ENCODE data around the gene COL4A4. TPM values are rescaled to one million over a fixed set of nuclear protein-coding genes. Genes with fewer than 3 reads are reported as not detected.
"Not testable (repeated sequence)": the region's sequence is repeated elsewhere in the genome, so short reads cannot be mapped to it uniquely, and the experiment has no call there.

COL4A4 gene
- total and polyA plus RNA-seq, 2 experiments from 2014 or later: 1.3 to 3.1 TPM

DNA sequence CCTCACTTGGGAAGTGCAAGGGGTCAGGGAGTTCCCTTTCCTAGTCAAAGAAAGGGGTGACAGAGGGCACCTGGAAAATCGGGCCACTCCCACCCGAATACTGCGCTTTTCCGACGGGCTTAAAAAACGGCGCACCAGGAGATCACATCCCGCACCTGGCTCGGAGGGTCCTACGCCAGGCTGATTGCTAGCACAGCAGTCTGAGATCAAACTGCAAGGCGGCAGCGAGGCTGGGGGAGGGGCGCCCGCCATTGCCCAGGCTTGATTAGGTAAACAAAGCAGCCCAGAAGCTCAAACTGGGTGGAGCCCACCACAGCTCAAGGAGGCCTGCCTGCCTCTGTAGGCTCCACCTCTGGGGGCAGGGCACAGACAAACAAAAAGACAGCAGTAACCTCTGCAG lies 98.9 kb downstream of the COL4A4 start:
- H3K36me3 ChIP-seq (ENCODE audit: insufficient read depth); H4K20me1 ChIP-seq (replicated peaks; ENCODE audit: insufficient read depth); H3K79me2 ChIP-seq (replicated peaks; ENCODE audit: insufficient read depth); H3K9me2 ChIP-seq (ENCODE audit: insufficient read depth); ATAC-seq; H3K27me3 ChIP-seq (ENCODE audit: insufficient read depth); H3K4me1 ChIP-seq (ENCODE audit: insufficient read depth); H3K27me3 Mint-ChIP-seq (ENCODE audit: insufficient read depth, low read depth, poor library complexity); H3K36me3 Mint-ChIP-seq (ENCODE audit: low read depth); H3F3A ChIP-seq (replicated peaks; ENCODE audit: low read depth): not testable (repeated sequence)
- DNase-seq (ENCODE audit: low spot score): peak; percentile 39
- Histone ChIP-seq H2AFZ (peak overlapping the region; percentile 1; the same call in 1 of the 2 replicates), H3K4me2 (peak overlapping the region; percentile 70), H3K4me3 (peak overlapping the region; percentile 49), H3K27ac (ENCODE audit: low read depth) (peak overlapping the region; percentile 79; the same call in 1 of the 2 replicates)
- H3K4me3 Mint-ChIP-seq: peak overlapping the region; percentile 66
- H3K4me1 Mint-ChIP-seq: peaks cover 17% of the 10 kb centered on the region
- peak overlapping the region; percentile 86; the same call in 1 of the 2 replicates for H3K27ac Mint-ChIP-seq
- H3K9me3 Mint-ChIP-seq: peaks cover 14% of the 10 kb centered on the region; the same call in 2 of the 3 replicates
- TF ChIP-seq POLR2AphosphoS5 (IDR thresholded peaks at IDR 0.05; ENCODE audit: low read depth): peak; percentile 28; the same call in 1 of the 2 replicates

DNA sequence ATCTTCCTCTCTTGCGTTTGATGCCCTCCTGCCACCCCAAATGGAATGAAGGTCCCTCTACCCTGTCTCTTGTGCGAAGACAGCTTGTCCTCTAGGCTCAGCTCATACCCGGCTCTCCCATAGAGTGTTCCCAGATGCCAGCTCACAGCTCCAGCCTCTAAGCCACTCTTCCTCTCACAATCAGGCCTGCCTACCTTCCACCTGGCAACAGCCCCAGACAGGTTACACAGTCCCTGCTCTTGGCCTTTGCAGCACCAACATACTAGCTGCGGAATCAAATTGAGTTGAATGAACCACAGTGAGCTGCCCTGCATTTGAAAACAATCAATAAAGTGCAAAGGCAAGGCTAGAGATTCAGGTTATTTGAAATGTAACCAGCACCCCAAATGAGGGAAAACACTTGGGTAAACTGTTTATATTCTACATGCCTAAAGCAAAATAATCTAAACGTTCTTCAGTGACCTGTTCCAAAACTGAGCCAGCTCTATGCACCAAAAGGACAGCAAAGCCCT lies 105.1 kb downstream of the COL4A4 start:
- Histone ChIP-seq H3K27me3 (ENCODE audit: insufficient read depth) (no peaks in the 10 kb centered on the region), H3K4me2 (no peak overlapping the region), H3F3A (replicated peaks; ENCODE audit: low read depth) (no peaks in the 10 kb centered on the region), H3K9me2 (ENCODE audit: insufficient read depth) (no peaks in the 10 kb centered on the region), H3K4me1 (ENCODE audit: insufficient read depth) (0 out of 2 replicates have a peak, but pooled peaks cover 1% of the 10 kb centered on the region), H3K79me2 (replicated peaks; ENCODE audit: insufficient read depth) (no peaks in the 10 kb centered on the region), H2AFZ (no peak overlapping the region), H3K36me3 (ENCODE audit: insufficient read depth) (no peaks in the 10 kb centered on the region), H3K4me3 (no peak overlapping the region), H3K27ac (ENCODE audit: low read depth) (no peak overlapping the region), H4K20me1 (replicated peaks; ENCODE audit: insufficient read depth) (no peaks in the 10 kb centered on the region)
- H3K4me1 Mint-ChIP-seq: no peaks in the 10 kb centered on the region; the same call in 2 of the 3 replicates
- no peak for DNase-seq (ENCODE audit: low spot score)
- H3K27me3 Mint-ChIP-seq (ENCODE audit: insufficient read depth, low read depth, poor library complexity): peaks cover 2% of the 10 kb centered on the region
- H3K36me3 Mint-ChIP-seq (ENCODE audit: low read depth): no peaks in the 10 kb centered on the region
- no peak overlapping the region for H3K4me3 Mint-ChIP-seq
- H3K27ac Mint-ChIP-seq: no peak overlapping the region
- H3K9me3 Mint-ChIP-seq: no peaks in the 10 kb centered on the region
- ATAC-seq: no peak
- TF ChIP-seq ZNF331 (CRISPR knock-in tag; IDR thresholded peaks at IDR 0.05; ENCODE audit: low read depth): no peak
- TF ChIP-seq JUNB (IDR thresholded peaks at IDR 0.05; ENCODE audit: unreplicated experiment): no peak
- TF ChIP-seq NANOG (IDR thresholded peaks at IDR 0.05; ENCODE audit: borderline replicate concordance): no peak
- no peak for TF ChIP-seq ZNF114 (CRISPR knock-in tag; IDR thresholded peaks at IDR 0.05)
- TF ChIP-seq, protein P1, sequence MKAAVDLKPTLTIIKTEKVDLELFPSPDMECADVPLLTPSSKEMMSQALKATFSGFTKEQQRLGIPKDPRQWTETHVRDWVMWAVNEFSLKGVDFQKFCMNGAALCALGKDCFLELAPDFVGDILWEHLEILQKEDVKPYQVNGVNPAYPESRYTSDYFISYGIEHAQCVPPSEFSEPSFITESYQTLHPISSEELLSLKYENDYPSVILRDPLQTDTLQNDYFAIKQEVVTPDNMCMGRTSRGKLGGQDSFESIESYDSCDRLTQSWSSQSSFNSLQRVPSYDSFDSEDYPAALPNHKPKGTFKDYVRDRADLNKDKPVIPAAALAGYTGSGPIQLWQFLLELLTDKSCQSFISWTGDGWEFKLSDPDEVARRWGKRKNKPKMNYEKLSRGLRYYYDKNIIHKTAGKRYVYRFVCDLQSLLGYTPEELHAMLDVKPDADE (IDR thresholded peaks at IDR 0.05): no peak
- TF ChIP-seq EZH2phosphoT487 (IDR thresholded peaks at IDR 0.05; ENCODE audit: unreplicated experiment): no peak
- no peak for TF ChIP-seq EZH2 (IDR thresholded peaks at IDR 0.05; ENCODE audit: low read depth, unreplicated experiment)
- TF ChIP-seq CREB1 (CRISPR knock-in tag; IDR thresholded peaks at IDR 0.05; ENCODE audit: low read depth): no peak
- TF ChIP-seq, protein P2, sequence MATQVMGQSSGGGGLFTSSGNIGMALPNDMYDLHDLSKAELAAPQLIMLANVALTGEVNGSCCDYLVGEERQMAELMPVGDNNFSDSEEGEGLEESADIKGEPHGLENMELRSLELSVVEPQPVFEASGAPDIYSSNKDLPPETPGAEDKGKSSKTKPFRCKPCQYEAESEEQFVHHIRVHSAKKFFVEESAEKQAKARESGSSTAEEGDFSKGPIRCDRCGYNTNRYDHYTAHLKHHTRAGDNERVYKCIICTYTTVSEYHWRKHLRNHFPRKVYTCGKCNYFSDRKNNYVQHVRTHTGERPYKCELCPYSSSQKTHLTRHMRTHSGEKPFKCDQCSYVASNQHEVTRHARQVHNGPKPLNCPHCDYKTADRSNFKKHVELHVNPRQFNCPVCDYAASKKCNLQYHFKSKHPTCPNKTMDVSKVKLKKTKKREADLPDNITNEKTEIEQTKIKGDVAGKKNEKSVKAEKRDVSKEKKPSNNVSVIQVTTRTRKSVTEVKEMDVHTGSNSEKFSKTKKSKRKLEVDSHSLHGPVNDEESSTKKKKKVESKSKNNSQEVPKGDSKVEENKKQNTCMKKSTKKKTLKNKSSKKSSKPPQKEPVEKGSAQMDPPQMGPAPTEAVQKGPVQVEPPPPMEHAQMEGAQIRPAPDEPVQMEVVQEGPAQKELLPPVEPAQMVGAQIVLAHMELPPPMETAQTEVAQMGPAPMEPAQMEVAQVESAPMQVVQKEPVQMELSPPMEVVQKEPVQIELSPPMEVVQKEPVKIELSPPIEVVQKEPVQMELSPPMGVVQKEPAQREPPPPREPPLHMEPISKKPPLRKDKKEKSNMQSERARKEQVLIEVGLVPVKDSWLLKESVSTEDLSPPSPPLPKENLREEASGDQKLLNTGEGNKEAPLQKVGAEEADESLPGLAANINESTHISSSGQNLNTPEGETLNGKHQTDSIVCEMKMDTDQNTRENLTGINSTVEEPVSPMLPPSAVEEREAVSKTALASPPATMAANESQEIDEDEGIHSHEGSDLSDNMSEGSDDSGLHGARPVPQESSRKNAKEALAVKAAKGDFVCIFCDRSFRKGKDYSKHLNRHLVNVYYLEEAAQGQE (IDR thresholded peaks at IDR 0.05; ENCODE audit: unreplicated experiment): no peak
- no peak for TF ChIP-seq STAT1 (IDR thresholded peaks at IDR 0.05; ENCODE audit: unreplicated experiment)
- TF ChIP-seq, protein P3, sequence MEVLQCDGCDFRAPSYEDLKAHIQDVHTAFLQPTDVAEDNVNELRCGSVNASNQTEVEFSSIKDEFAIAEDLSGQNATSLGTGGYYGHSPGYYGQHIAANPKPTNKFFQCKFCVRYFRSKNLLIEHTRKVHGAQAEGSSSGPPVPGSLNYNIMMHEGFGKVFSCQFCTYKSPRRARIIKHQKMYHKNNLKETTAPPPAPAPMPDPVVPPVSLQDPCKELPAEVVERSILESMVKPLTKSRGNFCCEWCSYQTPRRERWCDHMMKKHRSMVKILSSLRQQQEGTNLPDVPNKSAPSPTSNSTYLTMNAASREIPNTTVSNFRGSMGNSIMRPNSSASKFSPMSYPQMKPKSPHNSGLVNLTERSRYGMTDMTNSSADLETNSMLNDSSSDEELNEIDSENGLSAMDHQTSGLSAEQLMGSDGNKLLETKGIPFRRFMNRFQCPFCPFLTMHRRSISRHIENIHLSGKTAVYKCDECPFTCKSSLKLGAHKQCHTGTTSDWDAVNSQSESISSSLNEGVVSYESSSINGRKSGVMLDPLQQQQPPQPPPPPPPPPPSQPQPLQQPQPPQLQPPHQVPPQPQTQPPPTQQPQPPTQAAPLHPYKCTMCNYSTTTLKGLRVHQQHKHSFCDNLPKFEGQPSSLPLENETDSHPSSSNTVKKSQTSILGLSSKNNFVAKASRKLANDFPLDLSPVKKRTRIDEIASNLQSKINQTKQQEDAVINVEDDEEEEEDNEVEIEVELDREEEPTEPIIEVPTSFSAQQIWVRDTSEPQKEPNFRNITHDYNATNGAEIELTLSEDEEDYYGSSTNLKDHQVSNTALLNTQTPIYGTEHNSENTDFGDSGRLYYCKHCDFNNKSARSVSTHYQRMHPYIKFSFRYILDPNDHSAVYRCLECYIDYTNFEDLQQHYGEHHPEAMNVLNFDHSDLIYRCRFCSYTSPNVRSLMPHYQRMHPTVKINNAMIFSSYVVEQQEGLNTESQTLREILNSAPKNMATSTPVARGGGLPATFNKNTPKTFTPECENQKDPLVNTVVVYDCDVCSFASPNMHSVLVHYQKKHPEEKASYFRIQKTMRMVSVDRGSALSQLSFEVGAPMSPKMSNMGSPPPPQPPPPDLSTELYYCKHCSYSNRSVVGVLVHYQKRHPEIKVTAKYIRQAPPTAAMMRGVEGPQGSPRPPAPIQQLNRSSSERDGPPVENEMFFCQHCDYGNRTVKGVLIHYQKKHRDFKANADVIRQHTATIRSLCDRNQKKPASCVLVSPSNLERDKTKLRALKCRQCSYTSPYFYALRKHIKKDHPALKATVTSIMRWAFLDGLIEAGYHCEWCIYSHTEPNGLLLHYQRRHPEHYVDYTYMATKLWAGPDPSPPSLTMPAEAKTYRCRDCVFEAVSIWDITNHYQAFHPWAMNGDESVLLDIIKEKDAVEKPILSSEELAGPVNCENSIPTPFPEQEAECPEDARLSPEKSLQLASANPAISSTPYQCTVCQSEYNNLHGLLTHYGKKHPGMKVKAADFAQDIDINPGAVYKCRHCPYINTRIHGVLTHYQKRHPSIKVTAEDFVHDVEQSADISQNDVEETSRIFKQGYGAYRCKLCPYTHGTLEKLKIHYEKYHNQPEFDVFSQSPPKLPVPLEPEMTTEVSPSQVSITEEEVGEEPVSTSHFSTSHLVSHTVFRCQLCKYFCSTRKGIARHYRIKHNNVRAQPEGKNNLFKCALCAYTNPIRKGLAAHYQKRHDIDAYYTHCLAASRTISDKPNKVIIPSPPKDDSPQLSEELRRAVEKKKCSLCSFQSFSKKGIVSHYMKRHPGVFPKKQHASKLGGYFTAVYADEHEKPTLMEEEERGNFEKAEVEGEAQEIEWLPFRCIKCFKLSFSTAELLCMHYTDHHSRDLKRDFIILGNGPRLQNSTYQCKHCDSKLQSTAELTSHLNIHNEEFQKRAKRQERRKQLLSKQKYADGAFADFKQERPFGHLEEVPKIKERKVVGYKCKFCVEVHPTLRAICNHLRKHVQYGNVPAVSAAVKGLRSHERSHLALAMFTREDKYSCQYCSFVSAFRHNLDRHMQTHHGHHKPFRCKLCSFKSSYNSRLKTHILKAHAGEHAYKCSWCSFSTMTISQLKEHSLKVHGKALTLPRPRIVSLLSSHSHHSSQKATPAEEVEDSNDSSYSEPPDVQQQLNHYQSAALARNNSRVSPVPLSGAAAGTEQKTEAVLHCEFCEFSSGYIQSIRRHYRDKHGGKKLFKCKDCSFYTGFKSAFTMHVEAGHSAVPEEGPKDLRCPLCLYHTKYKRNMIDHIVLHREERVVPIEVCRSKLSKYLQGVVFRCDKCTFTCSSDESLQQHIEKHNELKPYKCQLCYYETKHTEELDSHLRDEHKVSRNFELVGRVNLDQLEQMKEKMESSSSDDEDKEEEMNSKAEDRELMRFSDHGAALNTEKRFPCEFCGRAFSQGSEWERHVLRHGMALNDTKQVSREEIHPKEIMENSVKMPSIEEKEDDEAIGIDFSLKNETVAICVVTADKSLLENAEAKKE (CRISPR knock-in tag; IDR thresholded peaks at IDR 0.05): no peak
- TF ChIP-seq POLR2AphosphoS5 (IDR thresholded peaks at IDR 0.05; ENCODE audit: low read depth): no peak
